ENCODE measurements around the gene TMEM258.

DNA sequence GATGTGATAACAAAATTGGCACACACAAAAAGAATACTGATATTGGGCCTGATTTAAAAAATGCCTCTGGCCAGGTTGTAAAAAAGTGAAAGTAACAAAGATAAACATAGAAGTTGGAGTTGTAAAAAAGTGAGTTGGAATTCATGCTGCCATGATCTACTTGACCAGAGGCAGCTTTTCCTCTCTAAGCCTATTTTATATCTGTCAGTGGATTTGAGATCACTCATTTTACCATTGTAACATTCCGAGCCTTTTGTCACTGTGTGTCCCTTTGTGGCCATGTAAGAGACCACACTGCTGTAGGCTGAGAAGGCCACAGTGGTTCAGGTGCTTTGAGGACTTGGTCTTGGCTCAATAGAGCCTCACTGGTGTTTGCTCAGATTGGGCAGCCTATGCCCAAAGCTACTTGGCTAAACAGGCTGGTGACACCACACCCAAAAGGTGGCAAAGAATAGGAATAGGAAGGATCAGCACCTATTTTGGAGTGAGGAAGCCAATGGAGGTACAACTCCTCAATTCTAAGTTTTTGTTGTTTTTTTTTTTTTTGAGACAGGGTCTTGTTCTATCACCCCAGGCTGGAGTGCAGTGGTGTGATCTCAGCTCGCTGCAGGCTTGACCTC is 7.4 kb upstream of the TMEM258 start:
- TF ChIP-seq CTCF (conservative IDR thresholded peaks at IDR 0.05 in 1 of 2, IDR thresholded peaks at IDR 0.05 in 1 of 2; ENCODE audit: extremely low read depth in 1 of 2, insufficient read depth in 1 of 2, low read depth in 1 of 2, low read length in 2 of 2) (no peak), EZH2 (IDR thresholded peaks at IDR 0.05; ENCODE audit: borderline replicate concordance, low read length) (no peak)
